ENCODE data around the gene KRTAP5-6. TPM values are rescaled to one million over a fixed set of nuclear protein-coding genes. Genes with fewer than 3 reads are reported as not detected.
"Not testable (repeated sequence)": the region's sequence is repeated elsewhere in the genome, so short reads cannot be mapped to it uniquely, and the experiment has no call there.

KRTAP5-6 gene
- total RNA-seq, 4 donors from 2014 or later, result not detected

DNA sequence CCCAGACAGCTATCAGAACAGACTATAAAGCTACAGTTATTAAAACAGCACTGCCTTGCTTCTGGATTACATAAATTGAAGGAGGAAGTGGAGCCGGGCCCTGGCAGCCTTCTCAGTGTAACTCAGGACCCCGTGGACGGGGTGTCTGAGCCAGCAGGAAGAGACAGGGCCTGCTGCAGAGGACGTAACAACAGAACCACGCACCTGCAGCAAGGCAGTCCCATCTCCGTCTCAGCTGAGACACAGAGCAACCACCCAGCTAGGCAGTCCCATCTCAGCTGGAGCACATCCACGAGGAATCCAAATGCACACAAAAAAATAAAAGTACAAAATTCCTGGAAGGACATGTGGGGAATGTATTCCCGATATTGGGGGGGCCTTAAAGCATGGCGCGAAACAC is 17.1 kb upstream of the KRTAP5-6 start:
- no peak for DNase-seq
- no peaks in the 10 kb centered on the region for H3K36me3 ChIP-seq
- no peak overlapping the region for H3K4me3 ChIP-seq
- TF ChIP-seq, protein P1, sequence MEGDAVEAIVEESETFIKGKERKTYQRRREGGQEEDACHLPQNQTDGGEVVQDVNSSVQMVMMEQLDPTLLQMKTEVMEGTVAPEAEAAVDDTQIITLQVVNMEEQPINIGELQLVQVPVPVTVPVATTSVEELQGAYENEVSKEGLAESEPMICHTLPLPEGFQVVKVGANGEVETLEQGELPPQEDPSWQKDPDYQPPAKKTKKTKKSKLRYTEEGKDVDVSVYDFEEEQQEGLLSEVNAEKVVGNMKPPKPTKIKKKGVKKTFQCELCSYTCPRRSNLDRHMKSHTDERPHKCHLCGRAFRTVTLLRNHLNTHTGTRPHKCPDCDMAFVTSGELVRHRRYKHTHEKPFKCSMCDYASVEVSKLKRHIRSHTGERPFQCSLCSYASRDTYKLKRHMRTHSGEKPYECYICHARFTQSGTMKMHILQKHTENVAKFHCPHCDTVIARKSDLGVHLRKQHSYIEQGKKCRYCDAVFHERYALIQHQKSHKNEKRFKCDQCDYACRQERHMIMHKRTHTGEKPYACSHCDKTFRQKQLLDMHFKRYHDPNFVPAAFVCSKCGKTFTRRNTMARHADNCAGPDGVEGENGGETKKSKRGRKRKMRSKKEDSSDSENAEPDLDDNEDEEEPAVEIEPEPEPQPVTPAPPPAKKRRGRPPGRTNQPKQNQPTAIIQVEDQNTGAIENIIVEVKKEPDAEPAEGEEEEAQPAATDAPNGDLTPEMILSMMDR (IDR thresholded peaks at IDR 0.05 in 4 of 5, conservative IDR thresholded peaks at IDR 0.05 in 1 of 5), result no peak
- H3K4me1 ChIP-seq, result no peaks in the 10 kb centered on the region
- H3K9me3 ChIP-seq, result no peaks in the 10 kb centered on the region
- peaks cover 33 to 42% (median 35%) of the 10 kb centered on the region in 3 donors for H3K27me3 ChIP-seq
- no peak for ATAC-seq
- intact Hi-C loops (cut with DNase I; ENCODE audit: low total_unique reads), result no loop called here
- H3K27ac ChIP-seq, result no peak overlapping the region
- in situ Hi-C loops (cut with MboI; ENCODE audit: low sequenced_read_pairs in 4 of 4), result loop anchor here in 1 of 4 donors (25.0 kb wide), 1 partner anchor 482 kb away; the partner anchor contains the start of genes INS and TH

DNA sequence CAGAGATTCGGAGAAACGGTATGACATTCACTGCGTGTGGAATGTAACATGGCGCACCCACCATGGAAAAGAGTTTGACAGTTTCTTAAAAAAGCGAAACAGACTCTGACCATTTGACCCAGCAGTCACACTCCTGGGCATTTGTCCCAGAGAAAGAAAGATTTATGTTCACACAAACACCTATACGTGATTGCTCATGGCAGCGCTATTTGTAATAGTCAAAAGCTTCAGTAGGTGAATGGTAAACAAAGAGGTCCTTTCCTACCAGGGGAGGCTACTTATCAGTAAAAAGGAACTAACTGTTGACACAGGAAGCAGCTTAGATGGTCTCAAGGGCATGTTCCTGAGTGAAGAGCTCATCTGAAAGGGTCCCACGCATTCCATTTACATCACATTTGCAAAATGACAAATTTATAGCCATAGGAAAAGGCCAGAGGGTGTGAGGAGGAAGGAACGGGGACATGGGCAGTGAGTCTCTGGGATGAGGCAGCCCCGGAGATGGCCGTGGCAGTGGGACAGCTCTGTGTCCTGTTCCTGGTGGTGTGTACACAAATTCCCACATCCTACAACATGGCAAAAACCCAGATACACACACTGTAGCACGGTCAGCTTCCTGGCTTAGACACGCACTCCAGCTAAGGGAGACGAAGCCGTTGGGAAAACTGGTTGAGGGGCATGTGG is 14.6 kb upstream of the KRTAP5-6 start:
- Histone ChIP-seq H3K4me3 (no peak overlapping the region), H3K9me3 (no peaks in the 10 kb centered on the region), H3K27ac (no peak overlapping the region), H3K27me3 (peaks cover 13 to 20% (median 16%) of the 10 kb centered on the region in 3 donors), H3K4me1 (no peaks in the 10 kb centered on the region), H3K36me3 (no peaks in the 10 kb centered on the region)
- no peak for DNase-seq
- no peak for ATAC-seq
- intact Hi-C loops (cut with DNase I; ENCODE audit: low total_unique reads), result no loop called here
- TF ChIP-seq, protein P1 (IDR thresholded peaks at IDR 0.05 in 4 of 5, conservative IDR thresholded peaks at IDR 0.05 in 1 of 5), result no peak
- no peak for TF ChIP-seq POLR2A (IDR thresholded peaks at IDR 0.05)
- in situ Hi-C loops (cut with MboI; ENCODE audit: low sequenced_read_pairs in 4 of 4), result loop anchor here in 1 of 4 donors (25.0 kb wide), 1 partner anchor 480 kb away; the partner anchor contains the start of genes INS and TH

DNA sequence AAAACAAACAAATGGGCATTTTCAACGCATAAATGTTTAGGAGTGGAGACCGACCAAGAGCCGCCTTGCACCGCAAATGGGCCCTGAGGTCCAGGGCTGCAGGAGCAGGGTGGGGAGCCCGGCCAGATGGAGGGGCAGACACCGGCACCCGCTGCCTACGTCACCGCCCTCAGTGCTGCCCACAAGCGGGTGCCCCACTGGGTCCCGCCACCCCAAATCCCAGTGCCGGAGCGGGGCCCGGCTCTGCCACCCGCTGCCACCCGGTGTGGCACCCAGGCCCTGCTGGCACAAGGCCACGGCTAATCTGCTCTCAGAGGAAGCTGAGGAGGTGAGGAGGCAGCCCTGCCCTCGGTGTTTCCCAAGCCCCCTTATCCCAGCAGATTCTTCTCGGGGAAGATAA is 13.8 kb upstream of the KRTAP5-6 start:
- in situ Hi-C loops (cut with MboI; ENCODE audit: low sequenced_read_pairs in 4 of 4), result loop anchor here in 1 of 4 donors (25.0 kb wide), 1 partner anchor 479 kb away; the partner anchor contains the start of genes INS and TH
- intact Hi-C loops (cut with DNase I; ENCODE audit: low total_unique reads); H3K4me3 ChIP-seq; ATAC-seq; H3K4me1 ChIP-seq; DNase-seq; H3K27ac ChIP-seq; H3K9me3 ChIP-seq; H3K36me3 ChIP-seq: not testable (repeated sequence)
- peaks cover 8 to 14% (median 8%) of the 10 kb centered on the region in 3 donors for H3K27me3 ChIP-seq

DNA sequence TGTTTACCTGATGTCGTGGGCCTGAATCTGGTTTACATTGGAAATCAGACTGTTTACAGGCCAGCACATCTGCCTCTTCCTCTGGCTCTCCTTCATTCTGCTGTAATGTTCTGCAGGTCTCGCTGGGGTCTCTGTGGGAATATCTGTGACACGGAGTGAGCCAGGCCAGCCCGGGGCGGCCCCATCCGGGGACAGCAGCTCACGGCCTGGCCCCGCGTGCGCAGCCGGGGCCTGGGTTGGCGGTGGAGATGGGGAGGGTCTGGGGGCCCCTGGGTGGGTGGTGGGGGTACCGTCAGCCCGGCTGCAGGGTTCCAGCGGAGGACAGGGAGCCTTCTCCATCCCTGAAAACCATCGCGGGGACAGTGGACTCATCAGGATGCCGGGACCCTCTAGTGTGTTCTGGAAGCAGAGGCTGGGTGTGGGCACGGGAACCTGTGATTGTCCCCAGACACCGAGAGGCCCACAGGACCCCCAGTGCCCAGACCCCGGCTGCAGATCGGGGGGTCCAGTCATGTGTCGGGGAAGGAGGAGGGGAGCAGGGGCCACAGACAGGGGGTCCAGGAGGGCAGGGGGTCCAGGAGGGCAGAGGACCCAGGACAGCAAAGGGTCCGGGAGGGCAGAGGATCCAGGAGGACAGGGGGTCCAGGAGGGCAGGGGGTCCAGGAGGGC is 13.0 kb upstream of the KRTAP5-6 start:
- ATAC-seq; H3K4me3 ChIP-seq; H3K36me3 ChIP-seq; DNase-seq; intact Hi-C loops (cut with DNase I; ENCODE audit: low total_unique reads); H3K27ac ChIP-seq; H3K9me3 ChIP-seq; H3K4me1 ChIP-seq: not testable (repeated sequence)
- in situ Hi-C loops (cut with MboI; ENCODE audit: low sequenced_read_pairs in 4 of 4), result loop anchor here in 1 of 4 donors (25.0 kb wide), 1 partner anchor 478 kb away; the partner anchor contains the start of genes INS and TH
- peaks cover 3 to 10% (median 6%) of the 10 kb centered on the region in 3 donors for H3K27me3 ChIP-seq

DNA sequence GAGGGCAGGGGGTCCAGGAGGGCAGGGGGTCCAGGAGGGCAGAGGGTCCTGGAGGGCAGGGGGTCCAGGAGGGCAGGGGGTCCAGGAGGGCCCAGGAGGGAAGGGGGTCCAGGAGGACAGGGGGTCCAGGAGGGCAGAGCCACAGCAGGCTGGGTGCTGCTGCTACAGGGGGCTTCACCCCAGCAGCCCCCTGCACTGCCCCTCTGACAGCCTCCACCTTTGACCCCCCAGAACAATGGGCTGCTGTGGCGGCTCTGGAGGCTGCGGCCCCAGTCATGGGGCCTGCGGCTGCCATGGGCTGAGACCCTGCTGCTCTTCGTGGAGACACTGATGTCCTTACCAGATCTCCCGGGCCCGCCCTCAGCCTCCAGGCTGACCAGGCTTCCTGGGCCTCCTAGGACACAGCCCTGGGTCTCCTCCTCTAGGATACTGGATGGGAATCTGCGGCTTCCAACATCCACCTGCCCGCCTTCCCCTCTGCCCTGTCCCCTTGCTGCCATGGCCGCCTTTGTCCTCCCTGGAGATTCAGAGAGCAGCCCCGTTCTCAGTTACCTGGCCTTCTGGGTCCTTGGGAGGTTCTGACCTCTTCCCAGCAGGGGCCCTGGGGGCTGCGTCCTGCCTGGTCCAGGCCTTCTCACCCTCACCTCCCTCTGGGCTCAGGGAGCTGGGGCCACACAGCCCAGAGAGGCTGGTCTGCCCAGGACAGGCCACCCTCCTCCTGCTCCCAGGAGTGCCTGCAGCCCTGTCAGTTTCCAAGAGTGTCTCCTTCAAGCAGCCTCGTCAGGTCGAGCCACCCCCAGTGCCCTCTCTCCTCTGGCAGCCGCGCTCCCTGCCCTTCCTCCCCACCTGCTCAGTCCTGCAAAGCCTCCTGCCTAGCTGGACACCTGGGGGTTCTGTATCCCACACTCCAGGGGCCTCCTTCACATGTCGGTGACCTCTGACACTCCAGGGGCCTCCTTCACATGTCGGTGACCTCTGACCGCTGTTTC is 11.8 kb upstream of the KRTAP5-6 start:
- intact Hi-C loops (cut with DNase I; ENCODE audit: low total_unique reads); H3K27ac ChIP-seq; H3K36me3 ChIP-seq; H3K4me3 ChIP-seq; ATAC-seq; H3K9me3 ChIP-seq; H3K4me1 ChIP-seq; H3K27me3 ChIP-seq; DNase-seq: not testable (repeated sequence)
- in situ Hi-C loops (cut with MboI; ENCODE audit: low sequenced_read_pairs in 4 of 4), result loop anchor here in 1 of 4 donors (25.0 kb wide), 1 partner anchor 477 kb away; the partner anchor contains the start of genes INS and TH

DNA sequence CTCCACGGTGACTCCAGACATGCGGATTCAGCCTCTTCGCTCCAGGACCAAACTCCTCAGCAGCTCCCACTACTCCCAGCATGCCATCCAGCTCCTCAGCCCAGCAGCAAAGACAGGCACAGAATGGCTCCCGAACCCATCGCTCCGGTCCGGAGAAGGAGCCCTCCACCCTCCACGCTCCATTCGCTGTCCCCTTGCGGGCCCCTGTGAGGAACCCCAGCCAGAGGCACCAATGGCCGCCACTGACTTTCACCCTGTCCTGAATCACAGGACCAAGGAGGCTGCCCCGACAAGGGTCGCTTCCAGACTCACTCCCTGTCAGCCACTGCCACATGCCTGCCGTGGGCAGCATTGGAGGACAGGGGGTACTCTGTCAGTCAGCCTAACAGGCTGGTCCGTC is 10.8 kb upstream of the KRTAP5-6 start:
- H3K27me3 ChIP-seq; H3K27ac ChIP-seq; ATAC-seq; intact Hi-C loops (cut with DNase I; ENCODE audit: low total_unique reads); H3K36me3 ChIP-seq; H3K4me3 ChIP-seq; DNase-seq; H3K4me1 ChIP-seq; H3K9me3 ChIP-seq: not testable (repeated sequence)
- in situ Hi-C loops (cut with MboI; ENCODE audit: low sequenced_read_pairs in 4 of 4), result loop anchor here in 1 of 4 donors (25.0 kb wide), 1 partner anchor 476 kb away; the partner anchor contains the start of genes INS and TH

DNA sequence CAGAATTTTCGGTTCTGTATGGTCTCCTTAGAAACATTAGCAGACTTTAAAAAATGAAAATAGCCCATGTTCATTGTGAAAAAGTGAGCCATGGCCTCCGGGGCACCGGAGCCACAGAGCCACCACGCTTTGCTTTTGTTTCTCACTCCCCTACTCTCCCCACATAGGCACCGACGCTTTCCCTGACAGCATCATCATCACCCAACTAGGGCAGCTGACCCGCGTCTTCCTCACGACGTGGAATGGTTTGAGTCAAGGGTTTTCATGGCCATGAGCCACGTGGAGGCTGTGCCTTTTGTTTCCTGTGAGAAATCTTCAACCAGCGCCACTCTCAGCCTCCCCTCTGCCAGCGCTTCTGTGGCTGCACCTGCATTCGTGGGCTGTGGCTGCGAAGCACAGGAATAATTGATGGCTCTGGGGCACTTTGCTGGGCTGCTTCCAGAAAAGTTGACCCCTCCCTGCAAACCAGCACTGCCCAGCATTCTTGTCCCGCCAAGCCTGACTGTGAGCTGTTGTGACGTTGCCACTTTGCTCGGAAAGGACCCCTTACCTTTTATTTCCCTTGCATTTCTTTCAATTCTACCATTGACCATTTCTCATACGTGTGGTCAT is 8.6 kb upstream of the KRTAP5-6 start:
- ATAC-seq; H3K27ac ChIP-seq; intact Hi-C loops (cut with DNase I; ENCODE audit: low total_unique reads); H3K27me3 ChIP-seq; H3K4me3 ChIP-seq; DNase-seq; H3K4me1 ChIP-seq; H3K36me3 ChIP-seq; H3K9me3 ChIP-seq: not testable (repeated sequence)
- in situ Hi-C loops (cut with MboI; ENCODE audit: low sequenced_read_pairs in 4 of 4), result loop anchor here in 1 of 4 donors (25.0 kb wide), 1 partner anchor 474 kb away; the partner anchor contains the start of genes INS and TH

Data from gastrocnemius medialis (tissue), 4 donors.